ENCODE data around the gene MBNL2. TPM values are rescaled to one million over a fixed set of nuclear protein-coding genes. Genes with fewer than 3 reads are reported as not detected.

The MBNL2 gene
- total and polyA plus RNA-seq, 2 experiments from 2014 or later = 0.55 to 3.2 TPM

- no peaks in the 10 kb centered on the region for H3K79me2 ChIP-seq (replicated peaks; ENCODE audit: insufficient read depth)
- peaks cover 14% of the 10 kb centered on the region for H3K4me1 Mint-ChIP-seq
These were observed 27.1 kb downstream of the MBNL2 start for GRCh38 chr13:97249093-97249795.

More at GRCh38 chr13:97249093-97249795, 27.1 kb downstream of the MBNL2 start:
- Histone ChIP-seq H3K27me3 (ENCODE audit: insufficient read depth) (no peaks in the 10 kb centered on the region), H3K4me3 (no peak overlapping the region), H3K27ac (ENCODE audit: low read depth) (no peak overlapping the region), H3K36me3 (ENCODE audit: insufficient read depth) (no peaks in the 10 kb centered on the region), H3F3A (replicated peaks; ENCODE audit: low read depth) (no peaks in the 10 kb centered on the region), H3K4me1 (ENCODE audit: insufficient read depth) (peaks cover 11% of the 10 kb centered on the region), H4K20me1 (replicated peaks; ENCODE audit: insufficient read depth) (no peaks in the 10 kb centered on the region), H3K9me2 (ENCODE audit: insufficient read depth) (no peaks in the 10 kb centered on the region), H3K4me2 (no peak overlapping the region), H2AFZ (no peak overlapping the region)
- H3K27ac Mint-ChIP-seq = no peak overlapping the region
- TF ChIP-seq, protein P1, sequence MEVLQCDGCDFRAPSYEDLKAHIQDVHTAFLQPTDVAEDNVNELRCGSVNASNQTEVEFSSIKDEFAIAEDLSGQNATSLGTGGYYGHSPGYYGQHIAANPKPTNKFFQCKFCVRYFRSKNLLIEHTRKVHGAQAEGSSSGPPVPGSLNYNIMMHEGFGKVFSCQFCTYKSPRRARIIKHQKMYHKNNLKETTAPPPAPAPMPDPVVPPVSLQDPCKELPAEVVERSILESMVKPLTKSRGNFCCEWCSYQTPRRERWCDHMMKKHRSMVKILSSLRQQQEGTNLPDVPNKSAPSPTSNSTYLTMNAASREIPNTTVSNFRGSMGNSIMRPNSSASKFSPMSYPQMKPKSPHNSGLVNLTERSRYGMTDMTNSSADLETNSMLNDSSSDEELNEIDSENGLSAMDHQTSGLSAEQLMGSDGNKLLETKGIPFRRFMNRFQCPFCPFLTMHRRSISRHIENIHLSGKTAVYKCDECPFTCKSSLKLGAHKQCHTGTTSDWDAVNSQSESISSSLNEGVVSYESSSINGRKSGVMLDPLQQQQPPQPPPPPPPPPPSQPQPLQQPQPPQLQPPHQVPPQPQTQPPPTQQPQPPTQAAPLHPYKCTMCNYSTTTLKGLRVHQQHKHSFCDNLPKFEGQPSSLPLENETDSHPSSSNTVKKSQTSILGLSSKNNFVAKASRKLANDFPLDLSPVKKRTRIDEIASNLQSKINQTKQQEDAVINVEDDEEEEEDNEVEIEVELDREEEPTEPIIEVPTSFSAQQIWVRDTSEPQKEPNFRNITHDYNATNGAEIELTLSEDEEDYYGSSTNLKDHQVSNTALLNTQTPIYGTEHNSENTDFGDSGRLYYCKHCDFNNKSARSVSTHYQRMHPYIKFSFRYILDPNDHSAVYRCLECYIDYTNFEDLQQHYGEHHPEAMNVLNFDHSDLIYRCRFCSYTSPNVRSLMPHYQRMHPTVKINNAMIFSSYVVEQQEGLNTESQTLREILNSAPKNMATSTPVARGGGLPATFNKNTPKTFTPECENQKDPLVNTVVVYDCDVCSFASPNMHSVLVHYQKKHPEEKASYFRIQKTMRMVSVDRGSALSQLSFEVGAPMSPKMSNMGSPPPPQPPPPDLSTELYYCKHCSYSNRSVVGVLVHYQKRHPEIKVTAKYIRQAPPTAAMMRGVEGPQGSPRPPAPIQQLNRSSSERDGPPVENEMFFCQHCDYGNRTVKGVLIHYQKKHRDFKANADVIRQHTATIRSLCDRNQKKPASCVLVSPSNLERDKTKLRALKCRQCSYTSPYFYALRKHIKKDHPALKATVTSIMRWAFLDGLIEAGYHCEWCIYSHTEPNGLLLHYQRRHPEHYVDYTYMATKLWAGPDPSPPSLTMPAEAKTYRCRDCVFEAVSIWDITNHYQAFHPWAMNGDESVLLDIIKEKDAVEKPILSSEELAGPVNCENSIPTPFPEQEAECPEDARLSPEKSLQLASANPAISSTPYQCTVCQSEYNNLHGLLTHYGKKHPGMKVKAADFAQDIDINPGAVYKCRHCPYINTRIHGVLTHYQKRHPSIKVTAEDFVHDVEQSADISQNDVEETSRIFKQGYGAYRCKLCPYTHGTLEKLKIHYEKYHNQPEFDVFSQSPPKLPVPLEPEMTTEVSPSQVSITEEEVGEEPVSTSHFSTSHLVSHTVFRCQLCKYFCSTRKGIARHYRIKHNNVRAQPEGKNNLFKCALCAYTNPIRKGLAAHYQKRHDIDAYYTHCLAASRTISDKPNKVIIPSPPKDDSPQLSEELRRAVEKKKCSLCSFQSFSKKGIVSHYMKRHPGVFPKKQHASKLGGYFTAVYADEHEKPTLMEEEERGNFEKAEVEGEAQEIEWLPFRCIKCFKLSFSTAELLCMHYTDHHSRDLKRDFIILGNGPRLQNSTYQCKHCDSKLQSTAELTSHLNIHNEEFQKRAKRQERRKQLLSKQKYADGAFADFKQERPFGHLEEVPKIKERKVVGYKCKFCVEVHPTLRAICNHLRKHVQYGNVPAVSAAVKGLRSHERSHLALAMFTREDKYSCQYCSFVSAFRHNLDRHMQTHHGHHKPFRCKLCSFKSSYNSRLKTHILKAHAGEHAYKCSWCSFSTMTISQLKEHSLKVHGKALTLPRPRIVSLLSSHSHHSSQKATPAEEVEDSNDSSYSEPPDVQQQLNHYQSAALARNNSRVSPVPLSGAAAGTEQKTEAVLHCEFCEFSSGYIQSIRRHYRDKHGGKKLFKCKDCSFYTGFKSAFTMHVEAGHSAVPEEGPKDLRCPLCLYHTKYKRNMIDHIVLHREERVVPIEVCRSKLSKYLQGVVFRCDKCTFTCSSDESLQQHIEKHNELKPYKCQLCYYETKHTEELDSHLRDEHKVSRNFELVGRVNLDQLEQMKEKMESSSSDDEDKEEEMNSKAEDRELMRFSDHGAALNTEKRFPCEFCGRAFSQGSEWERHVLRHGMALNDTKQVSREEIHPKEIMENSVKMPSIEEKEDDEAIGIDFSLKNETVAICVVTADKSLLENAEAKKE (CRISPR knock-in tag; IDR thresholded peaks at IDR 0.05) = no peak
- no peak for TF ChIP-seq ETS1 (IDR thresholded peaks at IDR 0.05)
- TF ChIP-seq, protein P2, sequence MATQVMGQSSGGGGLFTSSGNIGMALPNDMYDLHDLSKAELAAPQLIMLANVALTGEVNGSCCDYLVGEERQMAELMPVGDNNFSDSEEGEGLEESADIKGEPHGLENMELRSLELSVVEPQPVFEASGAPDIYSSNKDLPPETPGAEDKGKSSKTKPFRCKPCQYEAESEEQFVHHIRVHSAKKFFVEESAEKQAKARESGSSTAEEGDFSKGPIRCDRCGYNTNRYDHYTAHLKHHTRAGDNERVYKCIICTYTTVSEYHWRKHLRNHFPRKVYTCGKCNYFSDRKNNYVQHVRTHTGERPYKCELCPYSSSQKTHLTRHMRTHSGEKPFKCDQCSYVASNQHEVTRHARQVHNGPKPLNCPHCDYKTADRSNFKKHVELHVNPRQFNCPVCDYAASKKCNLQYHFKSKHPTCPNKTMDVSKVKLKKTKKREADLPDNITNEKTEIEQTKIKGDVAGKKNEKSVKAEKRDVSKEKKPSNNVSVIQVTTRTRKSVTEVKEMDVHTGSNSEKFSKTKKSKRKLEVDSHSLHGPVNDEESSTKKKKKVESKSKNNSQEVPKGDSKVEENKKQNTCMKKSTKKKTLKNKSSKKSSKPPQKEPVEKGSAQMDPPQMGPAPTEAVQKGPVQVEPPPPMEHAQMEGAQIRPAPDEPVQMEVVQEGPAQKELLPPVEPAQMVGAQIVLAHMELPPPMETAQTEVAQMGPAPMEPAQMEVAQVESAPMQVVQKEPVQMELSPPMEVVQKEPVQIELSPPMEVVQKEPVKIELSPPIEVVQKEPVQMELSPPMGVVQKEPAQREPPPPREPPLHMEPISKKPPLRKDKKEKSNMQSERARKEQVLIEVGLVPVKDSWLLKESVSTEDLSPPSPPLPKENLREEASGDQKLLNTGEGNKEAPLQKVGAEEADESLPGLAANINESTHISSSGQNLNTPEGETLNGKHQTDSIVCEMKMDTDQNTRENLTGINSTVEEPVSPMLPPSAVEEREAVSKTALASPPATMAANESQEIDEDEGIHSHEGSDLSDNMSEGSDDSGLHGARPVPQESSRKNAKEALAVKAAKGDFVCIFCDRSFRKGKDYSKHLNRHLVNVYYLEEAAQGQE (IDR thresholded peaks at IDR 0.05; ENCODE audit: unreplicated experiment) = no peak
- no peak for TF ChIP-seq EZH2 (IDR thresholded peaks at IDR 0.05; ENCODE audit: low read depth, unreplicated experiment)
- no peak for TF ChIP-seq POLR2AphosphoS5 (IDR thresholded peaks at IDR 0.05; ENCODE audit: low read depth)
- no peak for TF ChIP-seq STAT1 (IDR thresholded peaks at IDR 0.05; ENCODE audit: unreplicated experiment)
- TF ChIP-seq, protein P3, sequence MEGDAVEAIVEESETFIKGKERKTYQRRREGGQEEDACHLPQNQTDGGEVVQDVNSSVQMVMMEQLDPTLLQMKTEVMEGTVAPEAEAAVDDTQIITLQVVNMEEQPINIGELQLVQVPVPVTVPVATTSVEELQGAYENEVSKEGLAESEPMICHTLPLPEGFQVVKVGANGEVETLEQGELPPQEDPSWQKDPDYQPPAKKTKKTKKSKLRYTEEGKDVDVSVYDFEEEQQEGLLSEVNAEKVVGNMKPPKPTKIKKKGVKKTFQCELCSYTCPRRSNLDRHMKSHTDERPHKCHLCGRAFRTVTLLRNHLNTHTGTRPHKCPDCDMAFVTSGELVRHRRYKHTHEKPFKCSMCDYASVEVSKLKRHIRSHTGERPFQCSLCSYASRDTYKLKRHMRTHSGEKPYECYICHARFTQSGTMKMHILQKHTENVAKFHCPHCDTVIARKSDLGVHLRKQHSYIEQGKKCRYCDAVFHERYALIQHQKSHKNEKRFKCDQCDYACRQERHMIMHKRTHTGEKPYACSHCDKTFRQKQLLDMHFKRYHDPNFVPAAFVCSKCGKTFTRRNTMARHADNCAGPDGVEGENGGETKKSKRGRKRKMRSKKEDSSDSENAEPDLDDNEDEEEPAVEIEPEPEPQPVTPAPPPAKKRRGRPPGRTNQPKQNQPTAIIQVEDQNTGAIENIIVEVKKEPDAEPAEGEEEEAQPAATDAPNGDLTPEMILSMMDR (conservative IDR thresholded peaks at IDR 0.05; ENCODE audit: low read depth in 2 of 2) = no peak
- TF ChIP-seq EZH2phosphoT487 (IDR thresholded peaks at IDR 0.05; ENCODE audit: unreplicated experiment) = no peak
- no peak for TF ChIP-seq ZNF331 (CRISPR knock-in tag; IDR thresholded peaks at IDR 0.05; ENCODE audit: low read depth)
- H3K9me3 Mint-ChIP-seq = no peaks in the 10 kb centered on the region
- no peaks in the 10 kb centered on the region for H3K36me3 Mint-ChIP-seq (ENCODE audit: low read depth)
- no peaks in the 10 kb centered on the region for H3K27me3 Mint-ChIP-seq (ENCODE audit: insufficient read depth, low read depth, poor library complexity)
- DNase-seq (ENCODE audit: low spot score) (no peak), ATAC-seq (no peak)
- H3K4me3 Mint-ChIP-seq = no peak overlapping the region
